ACC112 (cell line): ENCODE measurements around the gene NISCH.

Experiments
- H2AFZ ChIP-seq: fragments of 200-600 bp; sonication (generic); one replicate; pipeline ENCODE4 v1.6.0; 2017; ENCODE audit warnings: antibody characterized with exemption, low read length; ENCODE audit not compliant: unreplicated experiment
- H3K27ac ChIP-seq: fragments of 200-600 bp; sonication (generic); 2 replicates; pipeline ENCODE4 v1.5.1; 2014; ENCODE audit warnings: low read depth, mild to moderate bottlenecking, antibody characterized with exemption, low read length, moderate library complexity
- H3K27me3 ChIP-seq: fragments of 200-600 bp; sonication (generic); 2 replicates; pipeline ENCODE4 v1.6.1; 2014; ENCODE audit warnings: mild to moderate bottlenecking, antibody characterized with exemption, low read length, moderate library complexity, mixed read lengths; ENCODE audit not compliant: insufficient read depth
- H3K36me3 ChIP-seq: fragments of 200-600 bp; sonication (generic); 2 replicates; pipeline ENCODE4 v1.6.1; 2016; ENCODE audit warnings: mild to moderate bottlenecking, antibody characterized with exemption, low read length, moderate library complexity, mixed read lengths; ENCODE audit not compliant: insufficient read depth
- H3K4me1 ChIP-seq: fragments of 200-600 bp; sonication (generic); one replicate; pipeline ENCODE4 v1.6.1; 2016; ENCODE audit warnings: low read length, mixed read lengths; ENCODE audit not compliant: insufficient read depth, unreplicated experiment, control insufficient read depth
- H3K4me3 ChIP-seq: fragments of 200-600 bp; sonication (generic); 2 replicates; pipeline ENCODE4 v1.5.1; 2014; ENCODE audit warnings: mild to moderate bottlenecking, low read depth, low read length
- H3K79me2 ChIP-seq: fragments of 200-600 bp; sonication (generic); one replicate; pipeline ENCODE4 v1.6.0; 2016; ENCODE audit warnings: low read length; ENCODE audit not compliant: control insufficient read depth, unreplicated experiment, insufficient read depth

NISCH gene

DNA sequence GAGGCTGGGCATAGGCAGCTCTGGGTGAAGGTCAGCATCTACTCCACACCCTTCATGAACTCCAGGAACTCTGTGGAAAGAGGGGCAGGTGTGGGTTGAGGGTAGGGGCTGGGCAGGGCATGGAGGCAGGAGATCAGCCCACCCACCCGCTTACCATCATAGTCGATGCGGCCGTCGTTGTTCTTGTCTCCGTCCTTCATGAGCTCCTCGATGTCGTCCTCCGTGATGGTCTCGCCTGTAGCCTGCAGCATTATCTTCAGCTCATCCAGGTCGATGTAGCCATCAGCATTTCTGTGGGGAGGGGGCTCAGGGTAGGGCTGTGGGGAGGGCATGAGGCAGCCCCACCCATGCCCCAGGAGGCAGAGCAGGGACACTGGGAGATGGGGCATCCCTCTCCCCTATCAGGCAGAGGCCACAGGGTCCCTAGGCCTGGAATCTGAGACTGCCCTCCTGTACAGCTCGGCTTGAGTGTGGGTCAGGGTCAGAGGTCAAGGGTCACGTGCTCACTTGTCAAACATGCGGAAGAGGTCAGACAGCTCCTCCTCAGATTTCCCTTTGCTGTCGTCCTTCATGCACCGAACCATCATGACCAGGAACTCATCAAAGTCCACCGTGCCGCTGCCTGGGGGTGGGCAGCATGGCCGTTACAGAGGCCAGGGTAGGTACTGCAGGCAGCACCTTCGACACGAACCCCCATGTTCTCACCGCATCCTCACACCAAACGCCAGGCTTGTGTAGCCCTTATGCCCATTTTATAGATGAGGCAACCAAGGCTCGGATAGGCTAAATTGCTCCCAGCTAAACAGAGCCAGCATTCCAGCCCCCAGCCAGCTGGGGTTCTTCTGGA lies 3.9 kb upstream of the NISCH start:
- H3K27ac ChIP-seq, result no peak overlapping the region
- H3K4me1 ChIP-seq, result peaks cover 5% of the 10 kb centered on the region
- no peaks in the 10 kb centered on the region for H3K36me3 ChIP-seq
- no peaks in the 10 kb centered on the region for H3K27me3 ChIP-seq
- peaks cover 7% of the 10 kb centered on the region for H3K79me2 ChIP-seq
- no peak overlapping the region for H3K4me3 ChIP-seq
- no peak overlapping the region for H2AFZ ChIP-seq

DNA sequence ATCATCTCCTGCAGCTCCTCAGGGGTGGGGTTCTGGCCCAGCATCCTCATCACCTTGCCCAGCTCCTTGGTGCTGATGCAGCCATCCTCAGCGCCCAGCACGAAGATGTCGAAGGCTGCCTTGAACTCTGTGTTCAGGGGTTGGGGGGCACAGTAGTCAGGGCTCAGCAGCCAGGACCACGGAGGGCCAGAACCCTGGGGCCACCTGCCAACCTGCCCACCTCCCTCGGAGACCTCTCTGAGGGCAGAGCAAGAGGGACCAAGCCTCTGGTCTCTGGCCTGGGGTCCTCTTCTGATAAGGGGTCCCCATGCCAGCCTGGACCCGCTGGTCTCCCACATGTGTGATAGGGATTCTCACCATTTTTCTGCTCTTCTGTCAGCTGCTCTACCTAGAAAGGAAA lies 3.3 kb upstream of the NISCH start:
- Histone ChIP-seq H3K27me3 (no peaks in the 10 kb centered on the region), H3K27ac (no peak overlapping the region), H3K79me2 (peaks cover 14% of the 10 kb centered on the region), H3K36me3 (no peaks in the 10 kb centered on the region), H3K4me3 (no peak overlapping the region), H2AFZ (no peak overlapping the region), H3K4me1 (peaks cover 7% of the 10 kb centered on the region)

DNA sequence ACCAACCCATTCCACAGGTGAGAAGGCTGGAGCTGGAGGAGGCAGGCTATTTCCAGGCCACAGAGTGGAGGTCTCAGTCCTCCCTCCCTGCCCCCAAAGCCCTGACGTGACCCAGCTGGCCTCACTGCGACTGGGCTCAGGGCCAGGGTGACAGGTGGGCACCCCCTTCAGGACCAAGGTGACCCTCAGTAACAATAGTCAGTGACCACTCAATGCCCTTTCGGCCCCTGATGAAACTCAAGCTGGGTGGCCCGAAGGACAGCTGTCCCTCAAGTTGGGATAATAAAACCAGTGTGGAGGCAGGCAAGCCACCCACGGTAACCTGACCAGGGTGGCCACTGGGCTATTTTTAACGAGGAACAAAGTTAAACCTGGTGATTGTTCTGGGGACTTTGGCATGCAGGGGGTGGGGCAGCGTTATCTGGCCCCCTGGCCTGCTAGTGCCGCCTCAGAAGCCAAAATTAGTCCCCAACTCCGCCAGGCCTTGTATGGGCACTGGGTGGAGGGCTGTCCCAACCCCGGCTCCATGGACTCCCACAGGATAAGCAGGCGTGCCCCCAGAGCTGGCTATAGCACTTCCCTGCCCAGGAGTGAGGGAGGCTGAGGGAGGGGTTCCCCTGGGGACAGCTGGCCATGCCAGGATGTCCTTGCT lies 2.7 kb upstream of the NISCH start:
- H3K36me3 ChIP-seq, result no peaks in the 10 kb centered on the region
- peaks cover 9% of the 10 kb centered on the region for H3K4me1 ChIP-seq
- H3K27ac ChIP-seq, result no peak overlapping the region
- peaks cover 19% of the 10 kb centered on the region for H3K79me2 ChIP-seq
- H3K4me3 ChIP-seq, result no peak overlapping the region
- no peaks in the 10 kb centered on the region for H3K27me3 ChIP-seq
- no peak overlapping the region for H2AFZ ChIP-seq

DNA sequence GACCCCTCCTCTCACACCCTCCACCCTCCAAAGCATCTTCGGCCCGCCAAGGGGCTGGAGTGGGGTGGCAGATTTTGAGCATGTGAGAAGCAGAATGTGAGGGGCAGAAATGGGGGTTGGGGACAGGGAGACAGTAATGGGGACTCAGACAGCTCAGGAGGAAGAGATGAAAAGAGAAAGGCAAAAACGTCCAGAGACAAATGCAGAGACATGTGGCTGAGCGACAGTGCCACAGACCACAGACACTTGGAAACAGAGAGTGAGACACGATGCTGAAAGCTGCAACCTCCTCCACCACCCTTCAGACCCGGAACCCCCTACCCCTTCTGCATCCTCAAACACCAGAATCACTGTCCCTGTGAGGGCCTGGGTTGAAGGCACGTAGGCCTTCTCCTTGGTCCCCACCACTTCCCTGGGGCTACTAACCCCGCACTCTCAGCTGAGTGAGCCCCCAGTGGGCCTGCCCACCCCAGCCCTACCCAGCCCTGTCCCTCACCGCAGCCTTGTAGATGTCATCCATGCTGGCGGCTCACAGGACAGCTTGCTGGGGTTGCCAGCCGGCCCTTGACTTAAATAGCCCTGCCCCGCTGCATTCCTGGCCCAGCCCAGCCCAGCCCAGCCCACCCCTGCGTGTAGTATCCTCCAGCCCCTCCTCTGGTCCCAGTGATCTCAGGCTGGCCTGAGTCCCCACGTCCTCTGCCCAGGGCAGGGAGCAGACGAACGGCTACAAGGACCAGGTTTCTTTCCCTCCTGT lies 1.7 kb upstream of the NISCH start, which contains the start of gene TNNC1:
Gene TNNC1 (minus strand): TSS at position 546 of the 754 bp plus-strand sequence. CDS start 26 bp downstream, at position 520.
- H3K4me3 ChIP-seq, result peak within 1 kb of the TSS; percentile 97
- no peak within 1 kb of the TSS for H2AFZ ChIP-seq
- peaks cover 9% of the 10 kb centered on the region for H3K4me1 ChIP-seq
- H3K27me3 ChIP-seq, result no peaks in the 10 kb centered on the region
- H3K79me2 ChIP-seq, result peaks cover 25% of the 10 kb centered on the region
- no peak within 1 kb of the TSS for H3K27ac ChIP-seq
- peaks cover 4% of the 10 kb centered on the region; the same call in 1 of the 2 replicates for H3K36me3 ChIP-seq

DNA sequence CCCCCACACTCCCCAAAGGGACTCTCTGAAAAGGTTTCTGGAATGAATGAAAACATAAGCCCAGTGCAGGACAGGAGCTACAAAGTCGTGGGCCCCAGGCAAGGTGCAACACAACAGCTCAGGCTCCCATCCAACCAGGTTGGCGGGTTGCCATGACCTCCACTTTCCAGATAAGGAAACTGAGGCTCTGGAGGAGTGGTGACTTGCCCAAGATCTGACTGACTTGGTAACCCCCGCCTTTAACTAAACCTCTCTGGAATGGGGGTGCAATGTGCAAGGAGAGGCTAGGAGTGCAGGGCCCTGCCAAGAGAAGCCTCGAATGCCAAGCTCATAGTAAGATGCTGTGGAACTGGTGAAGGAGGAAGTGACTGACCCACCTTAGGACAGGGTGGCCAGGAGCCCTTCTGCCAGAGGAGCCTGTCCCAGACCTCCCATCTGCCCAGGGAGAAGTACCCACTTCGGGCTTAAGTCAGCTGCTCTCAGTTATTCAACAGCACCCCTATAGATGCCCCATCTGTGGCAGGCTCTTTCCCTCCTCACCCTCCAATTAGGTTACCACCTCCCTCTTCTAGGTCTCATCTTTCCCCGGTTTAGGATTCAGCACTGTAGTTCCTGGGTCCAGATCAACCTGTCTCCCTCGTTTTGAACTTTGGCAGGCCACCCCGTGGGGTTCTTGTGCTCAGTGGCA lies 1.0 kb upstream of the NISCH start:
- Histone ChIP-seq H3K27me3 (no peaks in the 10 kb centered on the region), H2AFZ (no peak overlapping the region), H3K4me3 (peak overlapping the region; percentile 97; the same call in 1 of the 2 replicates), H3K79me2 (peaks cover 25% of the 10 kb centered on the region), H3K4me1 (peaks cover 9% of the 10 kb centered on the region), H3K36me3 (peaks cover 10% of the 10 kb centered on the region), H3K27ac (no peak overlapping the region)

DNA sequence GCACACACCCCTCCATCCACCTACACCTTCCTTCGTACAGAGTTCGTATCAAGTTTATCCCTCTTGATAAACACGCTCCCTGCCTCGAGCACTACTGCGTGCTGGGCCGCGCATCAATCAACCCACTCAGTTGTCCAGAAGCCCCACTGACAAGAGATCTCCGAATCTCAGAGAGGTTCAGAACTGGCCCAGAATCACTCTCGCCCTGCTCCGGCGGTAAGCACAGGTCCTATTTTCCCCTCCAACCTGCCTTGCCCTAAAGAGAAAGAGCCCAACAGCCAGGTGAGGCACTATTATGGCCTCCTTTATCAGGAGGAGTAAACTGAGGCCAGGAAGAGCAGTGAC lies 494 bp upstream of the NISCH start:
- Histone ChIP-seq H3K4me1 (peaks cover 9% of the 10 kb centered on the region), H3K27me3 (no peaks in the 10 kb centered on the region), H3K4me3 (peak overlapping the region; percentile 97), H3K36me3 (peaks cover 10% of the 10 kb centered on the region), H2AFZ (peak overlapping the region; percentile 63), H3K27ac (peak overlapping the region; percentile 5; the same call in 1 of the 2 replicates), H3K79me2 (peaks cover 25% of the 10 kb centered on the region)

DNA sequence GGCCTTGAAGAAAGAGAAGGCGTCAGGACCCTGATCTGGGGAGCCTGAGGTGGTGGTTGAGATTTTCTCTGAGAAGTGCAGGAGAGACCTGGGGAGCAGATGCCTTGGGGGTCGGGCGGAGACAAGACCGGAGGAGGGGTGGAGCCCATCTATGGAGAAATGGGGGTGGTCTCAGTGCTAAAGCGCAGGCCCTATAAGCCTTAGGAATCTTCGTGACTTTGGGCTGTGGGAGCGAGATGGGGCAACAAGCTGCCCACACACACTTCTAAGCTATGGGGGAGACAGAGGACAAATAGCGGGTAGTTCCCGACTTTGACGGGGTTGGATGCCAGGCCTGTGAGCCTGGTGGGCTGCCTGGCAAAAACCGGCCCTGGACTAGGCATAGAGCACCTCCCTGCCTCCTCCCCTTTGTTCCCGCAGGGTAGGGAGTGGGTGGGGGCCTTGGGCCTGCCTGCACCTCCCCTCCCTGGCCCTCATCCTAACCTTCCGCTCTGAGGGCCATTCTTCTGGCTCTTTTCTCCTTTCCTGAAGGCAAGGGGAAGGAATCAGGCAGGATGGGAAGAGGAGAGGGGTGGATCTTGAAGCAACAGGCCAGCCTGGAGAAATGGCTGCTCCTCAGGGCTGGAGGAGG lies 880 bp downstream of the NISCH start:
- H3K27me3 ChIP-seq, result no peaks in the 10 kb centered on the region
- peak overlapping the region; percentile 64 for H2AFZ ChIP-seq
- peak overlapping the region; percentile 12; the same call in 1 of the 2 replicates for H3K27ac ChIP-seq
- peaks cover 9% of the 10 kb centered on the region for H3K4me1 ChIP-seq
- peaks cover 29% of the 10 kb centered on the region for H3K79me2 ChIP-seq
- H3K4me3 ChIP-seq, result peak overlapping the region; percentile 97
- H3K36me3 ChIP-seq, result peaks cover 21% of the 10 kb centered on the region

DNA sequence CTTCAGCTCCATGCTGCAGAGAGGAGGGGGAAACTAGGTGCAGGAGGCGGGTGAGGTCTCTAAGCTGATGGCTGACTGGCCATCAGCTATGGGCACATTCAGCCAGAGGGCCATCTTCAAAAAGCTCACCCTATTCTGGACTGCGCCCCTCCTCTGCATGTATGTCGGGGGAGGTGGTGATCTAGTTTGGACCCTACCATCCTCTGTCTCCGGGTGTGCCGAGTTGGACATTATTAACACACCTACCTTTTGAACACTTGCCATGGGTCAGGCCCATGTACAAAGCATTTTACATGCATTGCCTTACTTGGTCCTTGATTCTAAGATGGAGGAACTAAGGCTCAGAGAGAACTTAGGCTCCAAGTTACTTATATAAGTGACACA lies 1.4 kb downstream of the NISCH start:
- H3K79me2 ChIP-seq, result peaks cover 29% of the 10 kb centered on the region

DNA sequence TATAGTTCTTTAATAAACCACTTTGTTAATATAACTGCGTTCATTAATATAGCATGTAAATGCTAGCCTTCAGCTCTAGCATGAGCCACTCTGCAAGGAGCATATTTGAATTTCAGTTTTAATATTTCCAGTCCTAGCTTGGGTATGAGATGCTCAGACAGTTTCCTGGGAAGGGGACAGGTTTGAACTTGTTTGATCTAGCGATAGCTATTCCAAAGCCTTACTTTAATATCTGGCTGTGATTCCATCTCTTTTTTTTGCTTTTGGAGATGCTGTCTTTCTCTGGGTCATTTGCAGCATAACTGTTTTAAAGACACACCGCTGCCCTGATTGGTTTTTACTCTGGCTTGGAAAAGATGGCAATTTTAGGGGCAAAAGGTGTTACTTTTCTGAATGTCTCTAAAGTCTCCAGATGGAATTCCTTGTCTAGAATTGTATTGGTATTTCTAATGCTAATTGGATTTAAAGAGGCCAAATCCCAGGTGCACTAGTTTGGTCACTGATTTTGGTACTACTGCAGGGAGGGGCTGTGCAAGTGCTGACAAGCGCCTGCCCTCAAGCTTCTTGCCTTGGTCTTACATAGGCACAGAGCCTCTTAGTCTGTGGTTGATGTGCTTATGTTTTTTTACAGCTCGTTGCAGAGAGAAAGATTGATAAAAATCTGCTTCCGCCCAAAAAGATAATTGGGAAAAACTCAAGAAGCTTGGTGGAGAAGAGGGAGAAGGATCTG lies 2.8 kb downstream of the NISCH start:
- Histone ChIP-seq H3K4me1 (peaks cover 9% of the 10 kb centered on the region), H3K27ac (no peak overlapping the region), H2AFZ (no peak overlapping the region), H3K79me2 (peaks cover 34% of the 10 kb centered on the region), H3K4me3 (no peak overlapping the region; the same call in 1 of the 2 replicates), H3K27me3 (no peaks in the 10 kb centered on the region), H3K36me3 (peaks cover 27% of the 10 kb centered on the region)

More for the DNA sequence above, 1.4 kb downstream of the NISCH start:
- Histone ChIP-seq H3K27me3 (no peaks in the 10 kb centered on the region), H3K4me1 (peaks cover 9% of the 10 kb centered on the region), H3K4me3 (peak overlapping the region; percentile 97), H3K36me3 (peaks cover 22% of the 10 kb centered on the region), H3K27ac (no peak overlapping the region), H2AFZ (no peak overlapping the region)
